Trophoblast cell (in vitro differentiated cells and primary cell): ENCODE data around the gene AGBL4.

Experiments used
- DNase-seq, 2 donors: peaks; one replicate each; pipeline ENCODE4 v3.0.0-alpha.2; 2016
- H2AFZ ChIP-seq: 2 replicates; pipeline ENCODE4 v1.6.1; 2013; ENCODE audit warnings: low read length, moderate library complexity, mild to moderate bottlenecking; ENCODE audit not compliant: insufficient read depth, poor library complexity
- H2AK5ac ChIP-seq: 2 replicates; pipeline ENCODE4 v1.6.1; 2013; ENCODE audit warnings: mild to moderate bottlenecking, low read length
- H2BK120ac ChIP-seq: 2 replicates; pipeline ENCODE4 v1.6.1; 2013; ENCODE audit warnings: low read length, mild to moderate bottlenecking, moderate library complexity; ENCODE audit not compliant: insufficient read depth, poor library complexity
- H2BK12ac ChIP-seq: 2 replicates; pipeline ENCODE4 v1.6.1; 2013; ENCODE audit warnings: mild to moderate bottlenecking, low read length, moderate library complexity
- H2BK5ac ChIP-seq: 2 replicates; pipeline ENCODE4 v1.6.1; 2013; ENCODE audit warnings: low read length, low read depth, moderate library complexity, mild to moderate bottlenecking; ENCODE audit not compliant: poor library complexity
- H3K14ac ChIP-seq: 2 replicates; pipeline ENCODE4 v1.6.1; 2013; ENCODE audit warnings: mild to moderate bottlenecking, low read length
- H3K18ac ChIP-seq: 2 replicates; pipeline ENCODE4 v1.6.1; 2013; ENCODE audit warnings: mild to moderate bottlenecking, low read length
- H3K23ac ChIP-seq: 2 replicates; pipeline ENCODE4 v1.6.1; 2013; ENCODE audit warnings: low read length
- H3K27ac ChIP-seq: 2 replicates; pipeline ENCODE4 v1.5.1; 2013; ENCODE audit warnings: low read depth, mild to moderate bottlenecking, inconsistent platforms, low read length, moderate library complexity
- H3K27me3 ChIP-seq: 2 replicates; pipeline ENCODE4 v1.6.1; 2013; ENCODE audit warnings: inconsistent platforms, mild to moderate bottlenecking, low read length, moderate library complexity; ENCODE audit not compliant: insufficient read depth
- H3K36me3 ChIP-seq, 2 experiments: 1 replicate in 1 of 2; 2 replicates in 1 of 2; pipeline ENCODE4 v1.6.1; 2013; ENCODE audit warnings: low read length in 2 of 2, mild to moderate bottlenecking in 2 of 2, moderate library complexity in 1 of 2; ENCODE audit not compliant: insufficient read depth in 2 of 2, control insufficient read depth in 1 of 2
- H3K4ac ChIP-seq: 2 replicates; pipeline ENCODE4 v1.6.1; 2013; ENCODE audit warnings: low read depth, mild to moderate bottlenecking, low read length, moderate library complexity
- H3K4me1 ChIP-seq, 2 experiments: 1 replicate in 1 of 2; 2 replicates in 1 of 2; pipeline ENCODE4 v1.6.1; 2013; ENCODE audit warnings: low read length in 2 of 2, mild to moderate bottlenecking in 2 of 2, moderate library complexity in 1 of 2; ENCODE audit not compliant: insufficient read depth in 2 of 2, control insufficient read depth in 1 of 2
- H3K4me2 ChIP-seq: 2 replicates; pipeline ENCODE4 v1.6.1; 2013; ENCODE audit warnings: inconsistent platforms, mild to moderate bottlenecking, low read length, moderate library complexity
- H3K4me3 ChIP-seq: 2 replicates; pipeline ENCODE4 v1.5.1; 2013; ENCODE audit warnings: mild to moderate bottlenecking, low read depth, low read length, inconsistent platforms
- H3K79me1 ChIP-seq: one replicate; pipeline ENCODE4 v1.6.1; 2013; ENCODE audit warnings: low read length
- H3K79me2 ChIP-seq: 2 replicates; pipeline ENCODE4 v1.6.1; 2013; ENCODE audit warnings: low read length, mild to moderate bottlenecking; ENCODE audit not compliant: control insufficient read depth, insufficient read depth, poor library complexity
- H3K9ac ChIP-seq: 2 replicates; pipeline ENCODE4 v1.6.1; 2013; ENCODE audit warnings: mild to moderate bottlenecking, low read length
- H3K9me3 ChIP-seq: 2 replicates; pipeline ENCODE4 v1.6.1; 2013; ENCODE audit warnings: low read depth, mild to moderate bottlenecking, control low read depth, inconsistent platforms, low read length; ENCODE audit not compliant: insufficient read depth
- H4K12ac ChIP-seq: 2 replicates; pipeline ENCODE4 v1.6.1; 2013; ENCODE audit warnings: low read depth, mild to moderate bottlenecking, low read length, moderate library complexity
- H4K8ac ChIP-seq: 2 replicates; pipeline ENCODE4 v1.6.1; 2013; ENCODE audit warnings: low read depth, mild to moderate bottlenecking, low read length, moderate library complexity
- H4K91ac ChIP-seq: one replicate; pipeline ENCODE4 v1.6.1; 2013; ENCODE audit warnings: low read depth, mild to moderate bottlenecking, low read length, moderate library complexity
- WGBS: extraction: QIAGEN DNeasy Blood & Tissue Kit; methylation state at CpG from one replicate; pipeline ENCODE4 v1.1.7; 2013; ENCODE audit warnings: missing lambda C conversion rate; ENCODE audit not compliant: insufficient read length, insufficient coverage; ENCODE audit errors: extremely low coverage; 5-methylcytosine and 5-hydroxymethylcytosine counted together

Gene AGBL4

GRCh38 chr1:48756683-48757316 lies 1267.0 kb downstream of the AGBL4 start:
- no CpG with 5 or more reads among the region's 1 CpG for WGBS

GRCh38 chr1:48753293-48753692 lies 1270.5 kb downstream of the AGBL4 start:
- H3K4me3 ChIP-seq, result no peak overlapping the region
- no peak overlapping the region for H4K12ac ChIP-seq
- H3K27me3 ChIP-seq, result no peaks in the 10 kb centered on the region
- no CpG with 5 or more reads among the region's 1 CpG for WGBS
- no peak overlapping the region for H3K4me2 ChIP-seq
- H2BK5ac ChIP-seq, result no peak overlapping the region
- no peak overlapping the region for H2BK120ac ChIP-seq
- no peak overlapping the region for H2AK5ac ChIP-seq
- no peak overlapping the region for H4K8ac ChIP-seq
- no peak overlapping the region for H3K9ac ChIP-seq
- H2AFZ ChIP-seq, result no peak overlapping the region
- no peaks in the 10 kb centered on the region for H3K9me3 ChIP-seq
- no peaks in the 10 kb centered on the region for H3K79me2 ChIP-seq
- no peaks in the 10 kb centered on the region for H3K36me3 ChIP-seq
- H3K4me1 ChIP-seq, result no peaks in the 10 kb centered on the region
- no peak overlapping the region for H2BK12ac ChIP-seq
- H3K27ac ChIP-seq, result no peak overlapping the region
- H3K4ac ChIP-seq, result no peak overlapping the region
- no peak overlapping the region for H3K18ac ChIP-seq
- no peak for DNase-seq
- H4K91ac ChIP-seq, result no peak overlapping the region
- no peaks in the 10 kb centered on the region for H3K79me1 ChIP-seq
- no peak overlapping the region for H3K14ac ChIP-seq
- no peak overlapping the region for H3K23ac ChIP-seq

More at GRCh38 chr1:48756683-48757316, 1267.0 kb downstream of the AGBL4 start:
- Histone ChIP-seq H3K36me3 (peaks cover 6 to 7% of the 10 kb centered on the region in 2 experiments), H3K4me2 (no peak overlapping the region), H4K8ac (no peak overlapping the region), H3K4me3 (no peak overlapping the region), H3K9me3 (no peaks in the 10 kb centered on the region), H4K91ac (no peak overlapping the region), H2BK5ac (no peak overlapping the region), H3K4ac (no peak overlapping the region), H3K14ac (no peak overlapping the region), H3K79me1 (no peaks in the 10 kb centered on the region), H2BK12ac (no peak overlapping the region), H3K27me3 (no peaks in the 10 kb centered on the region), H3K4me1 (no peaks in the 10 kb centered on the region), H2AK5ac (no peak overlapping the region), H3K9ac (no peak overlapping the region), H4K12ac (no peak overlapping the region), H3K23ac (no peak overlapping the region), H3K18ac (no peak overlapping the region), H2AFZ (no peak overlapping the region), H3K79me2 (no peaks in the 10 kb centered on the region), H2BK120ac (no peak overlapping the region), H3K27ac (no peak overlapping the region)
- no peak for DNase-seq

DNA sequence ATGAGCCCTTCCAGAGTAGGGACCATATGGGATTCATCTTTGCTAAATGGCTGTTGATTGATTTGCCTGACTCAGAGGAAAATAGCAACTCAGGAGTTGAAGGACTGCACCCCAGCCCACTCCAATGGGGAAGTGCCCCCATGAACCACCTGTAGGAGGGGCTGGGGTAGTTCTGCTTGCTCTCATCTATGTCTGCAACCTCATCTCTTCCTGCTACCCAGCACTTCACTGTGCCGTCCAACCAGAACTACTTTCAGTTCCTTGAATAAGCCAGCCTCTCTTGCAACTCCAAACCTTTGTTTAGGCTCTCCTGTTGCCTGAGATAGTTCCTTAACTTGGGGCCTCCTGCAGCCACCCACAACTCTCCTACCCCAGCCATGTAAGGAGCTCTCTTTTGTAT lies 1273.6 kb downstream of the AGBL4 start:
- Histone ChIP-seq H3K9ac (no peak overlapping the region), H3K9me3 (no peaks in the 10 kb centered on the region), H3K23ac (no peak overlapping the region), H2AFZ (no peak overlapping the region), H3K27me3 (no peaks in the 10 kb centered on the region), H2BK120ac (no peak overlapping the region), H3K4me1 (no peaks in the 10 kb centered on the region), H3K79me2 (no peaks in the 10 kb centered on the region), H3K79me1 (no peaks in the 10 kb centered on the region), H2BK5ac (no peak overlapping the region), H3K4ac (no peak overlapping the region), H4K91ac (no peak overlapping the region), H2AK5ac (no peak overlapping the region), H4K8ac (no peak overlapping the region), H3K4me2 (no peak overlapping the region), H3K27ac (no peak overlapping the region), H4K12ac (no peak overlapping the region), H3K18ac (no peak overlapping the region), H3K4me3 (no peak overlapping the region), H3K36me3 (no peaks in the 10 kb centered on the region), H3K14ac (no peak overlapping the region), H2BK12ac (no peak overlapping the region)
- no peak for DNase-seq
- WGBS, result no CpG with 5 or more reads among the region's 1 CpG

DNA sequence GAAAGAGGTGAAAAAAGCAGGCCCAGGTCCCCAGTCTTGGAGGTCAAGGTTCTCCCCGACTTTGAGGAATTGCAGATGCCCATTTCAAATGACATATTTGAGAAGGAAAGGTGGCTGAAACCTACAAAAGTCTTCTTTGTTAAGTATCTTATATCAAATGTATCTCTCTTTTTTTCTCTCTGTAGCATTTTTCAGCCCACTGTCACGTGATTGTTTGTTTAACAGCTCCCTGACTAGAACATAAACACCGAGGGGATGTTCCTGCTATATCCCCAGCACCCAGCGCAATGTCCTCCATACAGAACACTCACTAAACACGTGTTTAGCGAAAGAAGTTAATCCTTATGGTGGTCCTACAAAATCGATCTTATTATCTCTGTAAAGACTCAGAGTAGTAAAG lies 1274.7 kb downstream of the AGBL4 start:
- Histone ChIP-seq H3K4me3 (no peak overlapping the region), H3K79me1 (no peaks in the 10 kb centered on the region), H2AK5ac (no peak overlapping the region), H4K91ac (no peak overlapping the region), H3K27ac (no peak overlapping the region), H4K8ac (no peak overlapping the region), H3K4ac (no peak overlapping the region), H3K9me3 (no peaks in the 10 kb centered on the region), H3K36me3 (no peaks in the 10 kb centered on the region), H3K27me3 (no peaks in the 10 kb centered on the region), H3K4me2 (no peak overlapping the region), H2BK5ac (no peak overlapping the region), H3K23ac (no peak overlapping the region), H3K79me2 (no peaks in the 10 kb centered on the region), H3K14ac (no peak overlapping the region), H3K18ac (no peak overlapping the region), H3K4me1 (no peaks in the 10 kb centered on the region), H2BK12ac (no peak overlapping the region), H3K9ac (no peak overlapping the region), H2AFZ (no peak overlapping the region), H4K12ac (no peak overlapping the region), H2BK120ac (no peak overlapping the region)
- DNase-seq, result no peak
- WGBS, result no CpG with 5 or more reads among the region's 7 CpGs
